ENCODE measurements around the gene FGFR1OP2. TPM values are rescaled to one million over a fixed set of nuclear protein-coding genes. Genes with fewer than 3 reads are reported as not detected.
A peak's percentile ranks its signal among the peaks of the same experiment; 100 is the strongest.
"Not testable (repeated sequence)": the region's sequence is repeated elsewhere in the genome, so short reads cannot be mapped to it uniquely, and the experiment has no call there.

FGFR1OP2 gene
- total RNA-seq: 20.3 TPM

DNA sequence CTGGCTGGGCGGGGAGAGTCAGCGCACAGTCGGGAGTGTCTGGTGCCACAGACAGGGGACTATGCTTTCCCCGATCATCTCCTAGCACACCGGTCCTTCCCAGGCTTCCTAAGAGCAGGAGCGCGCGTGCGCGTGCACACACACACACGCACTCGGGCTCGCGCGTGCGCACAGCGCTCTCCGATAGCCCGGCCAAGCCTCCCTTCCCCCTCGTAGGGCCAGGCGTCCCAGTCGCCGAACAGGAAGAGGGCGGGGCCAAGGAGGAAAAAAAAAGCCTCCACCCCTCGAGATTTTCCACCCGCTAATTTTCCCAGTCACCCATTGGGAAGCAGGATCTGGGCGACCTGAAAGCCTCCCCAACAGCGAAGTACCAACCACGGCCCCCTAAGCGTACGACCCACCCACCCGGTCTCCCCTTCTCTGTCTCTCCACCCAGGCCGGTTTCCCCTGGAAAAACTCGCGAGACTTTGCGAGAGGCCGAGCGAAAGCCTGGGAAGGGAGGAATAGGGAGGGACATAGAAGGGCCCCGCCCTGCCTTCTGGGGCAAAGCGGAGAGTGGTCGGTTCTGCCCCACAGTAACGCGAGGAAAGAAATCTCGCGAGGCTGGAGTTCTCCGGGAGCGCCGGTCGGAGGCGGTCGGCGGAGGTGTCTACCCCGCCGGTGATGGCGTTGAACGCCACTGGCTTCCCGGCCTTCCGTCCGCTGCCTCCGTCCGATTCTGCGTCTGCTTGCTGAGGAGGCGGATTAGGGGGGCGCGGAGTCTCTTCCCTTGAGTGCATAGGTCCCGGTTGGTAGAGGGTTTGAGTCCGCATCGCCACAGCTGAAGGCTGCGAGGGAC lies at the start of gene FGFR1OP2, which contains the start of gene INTS13:
Gene FGFR1OP2 (plus strand): TSS at position 608 of the 838 bp plus-strand sequence. CDS start 15,689 bp downstream, outside the sequence.
Gene INTS13 (minus strand): TSS at position 119 of the 838 bp plus-strand sequence. CDS start 1,178 bp downstream, outside the sequence.
- ATAC-seq: peak; percentile 98

DNA sequence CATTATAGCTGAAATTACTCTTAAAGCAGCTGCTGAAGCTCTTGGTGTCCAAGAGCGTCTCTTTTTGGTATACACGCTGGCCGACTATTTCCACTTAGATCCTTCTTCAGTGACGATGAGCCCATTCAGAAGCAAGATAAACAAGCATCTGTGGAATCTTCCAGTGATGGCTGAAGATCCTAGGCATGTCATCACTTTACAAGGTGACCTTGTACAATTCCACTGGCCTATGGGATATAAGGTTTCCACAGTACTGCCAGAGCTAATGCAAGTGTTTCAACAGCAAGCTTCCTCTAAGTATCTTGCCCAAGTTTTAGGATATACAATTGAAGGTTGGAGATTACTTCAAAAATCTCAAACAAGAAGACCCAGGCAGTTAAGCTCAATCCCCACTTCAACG lies 47.5 kb upstream of the FGFR1OP2 start:
- no peak for ATAC-seq

DNA sequence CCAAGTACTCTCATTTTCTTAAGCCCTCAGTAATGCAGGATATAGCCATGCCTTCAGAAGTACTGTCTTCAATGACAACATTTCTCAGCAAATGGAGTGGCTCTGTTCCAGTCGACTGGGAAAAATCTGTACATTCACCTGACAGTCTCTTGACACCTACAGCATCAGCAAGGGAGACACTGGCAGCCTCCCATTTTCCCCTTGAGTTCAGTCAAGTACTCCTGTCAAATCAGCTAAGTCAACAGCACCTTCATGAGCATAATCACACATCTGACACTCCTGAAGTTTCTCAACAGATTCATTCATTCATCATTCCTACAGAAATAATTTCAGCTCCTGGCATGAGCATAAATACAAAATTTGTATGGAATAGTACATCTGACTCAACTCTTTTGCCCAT lies 46.6 kb upstream of the FGFR1OP2 start:
- ATAC-seq: no peak

DNA sequence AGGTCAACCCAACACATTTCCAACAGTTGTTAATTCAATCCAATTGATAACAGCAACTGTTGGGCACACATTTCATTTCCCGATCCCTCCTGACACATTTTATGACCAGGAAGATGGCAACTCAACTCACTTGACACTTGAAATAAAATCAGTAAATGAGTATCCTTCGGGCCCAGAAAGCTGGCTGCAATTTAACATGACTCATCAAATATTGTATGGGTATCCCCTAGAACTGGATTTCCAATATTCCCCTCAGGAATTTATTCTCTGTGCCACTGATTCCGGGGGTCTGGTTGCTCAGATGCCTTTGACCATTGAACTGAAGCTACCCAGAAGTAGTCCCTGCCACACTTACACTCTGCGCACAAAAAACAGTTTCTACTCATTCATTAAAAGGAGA lies 42.6 kb upstream of the FGFR1OP2 start:
- no peak for ATAC-seq

DNA sequence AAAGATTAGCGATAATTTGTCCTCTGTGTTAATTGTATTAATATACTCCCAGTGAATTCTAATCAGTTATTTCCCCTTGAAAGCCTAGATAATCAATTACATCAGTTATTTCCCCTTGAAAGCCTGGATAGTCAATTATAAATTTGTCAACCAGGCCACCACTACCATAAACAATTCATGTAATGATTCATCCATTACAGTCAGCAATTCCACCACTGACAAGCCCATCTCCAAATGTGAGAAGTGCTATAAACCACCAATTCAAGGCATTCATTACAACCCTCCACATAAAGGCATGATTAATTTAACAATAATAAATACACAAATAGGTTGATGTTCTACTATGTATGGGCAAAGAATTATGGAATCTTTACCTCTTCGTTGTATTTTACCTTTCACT lies 41.4 kb upstream of the FGFR1OP2 start:
- no peak for ATAC-seq

DNA sequence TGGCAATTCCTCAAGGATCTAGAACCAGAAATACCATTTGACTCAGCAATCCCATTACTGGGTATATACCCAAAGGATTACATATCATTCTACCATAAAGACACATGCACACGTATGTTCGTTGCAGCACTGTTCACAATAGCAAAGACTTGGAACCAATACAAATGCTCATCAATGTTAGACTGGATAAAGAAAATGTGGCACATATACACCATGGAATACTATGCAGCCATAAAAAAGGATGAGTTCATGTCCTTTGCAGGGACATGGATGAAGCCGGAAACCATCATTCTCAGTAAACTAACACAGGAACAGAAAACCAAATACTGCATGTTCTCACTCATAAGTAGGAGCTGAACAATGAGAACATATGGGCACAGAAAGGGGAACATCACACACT lies 34.9 kb upstream of the FGFR1OP2 start:
- ATAC-seq: not testable (repeated sequence)

DNA sequence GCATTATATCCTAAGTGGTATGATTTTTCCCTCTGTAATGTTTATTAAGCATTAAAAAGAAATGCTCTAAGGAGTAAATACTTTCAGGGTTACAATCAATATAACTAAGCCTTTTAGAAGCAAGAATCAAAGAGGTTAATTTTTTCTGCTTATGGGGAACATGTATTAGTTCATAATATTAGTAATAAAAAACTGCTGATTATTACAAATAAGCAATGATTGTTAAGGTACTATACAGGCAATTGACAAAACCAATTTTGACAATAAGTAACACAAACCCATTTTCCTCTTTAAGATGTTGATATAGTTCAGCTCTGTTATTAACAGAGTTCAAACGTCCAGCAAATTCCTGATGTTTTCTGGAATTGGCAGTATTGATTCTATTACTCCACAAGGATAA lies 32.2 kb upstream of the FGFR1OP2 start:
- ATAC-seq: no peak

DNA sequence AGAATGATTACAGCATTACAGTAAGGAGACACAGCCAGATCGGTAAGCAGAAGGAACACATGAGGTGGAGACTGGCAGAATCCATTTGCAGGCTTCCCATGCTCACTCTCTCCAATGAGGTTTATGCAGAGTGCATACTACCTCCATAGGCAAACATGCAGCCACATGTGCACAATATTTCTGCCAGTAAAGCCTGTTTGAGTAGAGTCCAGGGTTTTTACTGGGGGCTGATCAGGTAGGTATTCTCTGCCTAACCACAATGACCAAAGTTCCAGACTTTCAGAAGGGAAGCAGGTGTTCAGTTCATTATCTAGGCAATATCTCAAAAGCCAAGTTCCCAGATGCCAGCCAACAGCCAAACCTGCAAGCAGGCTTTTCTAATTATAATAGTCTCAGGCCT lies 31.6 kb upstream of the FGFR1OP2 start:
- ATAC-seq: no peak

DNA sequence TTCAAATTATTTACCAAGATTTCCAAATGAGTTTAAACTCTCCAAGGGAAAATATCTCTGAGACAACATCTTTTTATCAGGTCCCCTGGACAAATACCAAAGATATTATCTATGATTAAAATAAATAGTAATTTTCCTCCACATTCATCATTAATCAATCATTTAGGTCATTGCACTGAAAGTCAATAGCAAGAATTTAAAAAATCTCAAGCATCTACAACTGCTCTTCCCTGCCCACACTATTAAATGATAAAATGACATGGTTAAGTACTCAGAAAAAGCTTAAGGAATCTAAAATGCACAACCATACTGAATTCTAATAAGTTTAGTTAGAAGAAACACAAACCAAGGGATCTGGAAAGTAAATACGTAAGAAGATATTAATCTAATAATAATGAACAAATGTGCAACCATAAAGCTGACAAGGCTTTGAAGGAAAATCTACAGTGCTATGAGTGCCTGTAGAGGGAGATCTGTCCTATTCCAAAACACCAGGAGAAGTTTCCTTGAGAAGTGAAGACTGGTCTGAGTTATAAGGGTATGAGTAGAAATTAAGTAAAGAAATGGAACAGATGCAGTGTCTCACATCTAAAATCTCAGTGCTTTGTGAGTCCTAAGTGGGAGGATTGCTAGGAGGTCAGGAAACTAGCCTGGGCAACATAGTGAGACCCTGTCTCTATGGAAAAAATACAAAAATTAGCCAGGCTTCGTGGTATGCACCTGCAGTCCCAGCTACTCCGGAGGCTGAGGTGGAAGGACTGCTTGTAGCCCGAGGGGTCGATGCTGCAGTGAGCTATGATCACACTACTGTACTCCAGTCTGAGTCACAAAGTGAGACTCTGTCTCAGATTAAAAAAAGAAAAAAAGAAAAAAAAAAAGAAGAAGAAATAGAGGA lies 19.7 kb upstream of the FGFR1OP2 start:
- ATAC-seq: no peak

DNA sequence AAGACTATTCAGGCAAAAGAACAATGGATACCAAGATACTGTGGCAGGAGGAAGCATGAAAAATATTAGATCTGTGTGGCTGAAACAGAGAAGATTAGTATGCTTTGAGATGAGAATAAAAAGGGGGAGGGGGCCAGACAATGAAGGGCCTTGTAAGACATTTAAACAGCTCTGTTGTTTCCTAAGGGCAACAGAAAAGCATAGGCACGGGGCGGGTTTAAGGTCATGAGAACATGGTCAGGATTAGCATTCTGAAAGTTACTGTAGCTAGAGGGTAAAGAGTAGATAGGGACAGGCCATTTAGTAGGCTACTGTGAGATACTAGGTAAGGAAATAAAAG lies 19.1 kb upstream of the FGFR1OP2 start:
- ATAC-seq: no peak

DNA sequence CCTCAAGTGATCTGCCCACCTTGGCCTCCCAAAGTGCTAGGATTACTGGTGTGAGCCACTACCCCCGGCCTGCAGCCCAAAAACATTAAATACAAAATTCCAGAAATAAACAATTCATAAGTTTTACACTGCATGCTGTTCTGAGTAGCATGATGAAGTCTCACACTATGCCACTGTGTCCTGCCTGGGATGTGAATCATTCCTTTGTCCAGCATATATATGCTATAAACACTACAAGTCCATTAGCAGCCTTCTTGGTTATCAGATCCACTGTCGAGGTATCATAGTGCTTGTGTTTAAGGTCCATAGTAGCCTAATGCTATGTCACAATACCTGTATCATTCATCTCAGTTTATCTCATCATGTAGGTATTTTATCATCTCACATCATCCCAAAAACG lies 16.4 kb upstream of the FGFR1OP2 start:
- ATAC-seq: no peak

DNA sequence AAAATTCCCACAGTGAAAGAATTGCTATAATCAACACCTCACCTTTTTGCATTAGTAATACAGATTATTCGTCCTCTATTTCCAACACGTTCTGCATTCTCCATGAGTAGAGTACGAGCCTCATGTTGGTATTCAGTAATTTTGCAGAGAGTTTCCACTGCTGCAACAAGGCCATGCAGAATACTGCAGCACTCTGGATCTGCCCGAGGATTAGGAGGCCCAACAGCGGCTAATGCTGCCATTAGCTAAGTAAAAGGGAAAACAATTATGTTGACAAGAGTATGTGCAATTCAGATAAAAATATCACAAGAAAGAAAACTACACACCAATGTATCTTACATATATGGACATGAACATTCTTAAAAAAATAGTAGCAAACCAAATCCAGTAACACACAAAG lies 9.6 kb upstream of the FGFR1OP2 start:
- no peak for ATAC-seq

DNA sequence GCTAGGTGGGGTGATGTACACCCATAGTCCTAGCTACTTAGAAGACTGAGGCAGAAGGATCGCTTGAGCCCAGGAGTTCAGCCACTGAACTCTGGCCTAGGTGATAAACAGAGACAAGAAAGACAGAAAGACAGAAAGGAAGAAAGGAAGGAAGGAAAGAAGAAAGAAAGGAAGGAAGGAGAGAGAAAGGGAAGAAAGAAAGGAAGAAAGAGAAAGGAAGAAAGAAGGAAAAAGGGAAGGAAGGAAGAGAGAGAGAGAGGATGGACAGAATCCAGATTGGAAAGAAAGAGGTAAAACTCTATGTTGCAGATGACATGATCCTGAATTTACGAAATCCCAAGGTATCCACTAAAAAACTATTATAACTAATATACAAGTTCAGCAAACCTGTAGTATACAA lies 8.7 kb upstream of the FGFR1OP2 start:
- ATAC-seq: no peak

DNA sequence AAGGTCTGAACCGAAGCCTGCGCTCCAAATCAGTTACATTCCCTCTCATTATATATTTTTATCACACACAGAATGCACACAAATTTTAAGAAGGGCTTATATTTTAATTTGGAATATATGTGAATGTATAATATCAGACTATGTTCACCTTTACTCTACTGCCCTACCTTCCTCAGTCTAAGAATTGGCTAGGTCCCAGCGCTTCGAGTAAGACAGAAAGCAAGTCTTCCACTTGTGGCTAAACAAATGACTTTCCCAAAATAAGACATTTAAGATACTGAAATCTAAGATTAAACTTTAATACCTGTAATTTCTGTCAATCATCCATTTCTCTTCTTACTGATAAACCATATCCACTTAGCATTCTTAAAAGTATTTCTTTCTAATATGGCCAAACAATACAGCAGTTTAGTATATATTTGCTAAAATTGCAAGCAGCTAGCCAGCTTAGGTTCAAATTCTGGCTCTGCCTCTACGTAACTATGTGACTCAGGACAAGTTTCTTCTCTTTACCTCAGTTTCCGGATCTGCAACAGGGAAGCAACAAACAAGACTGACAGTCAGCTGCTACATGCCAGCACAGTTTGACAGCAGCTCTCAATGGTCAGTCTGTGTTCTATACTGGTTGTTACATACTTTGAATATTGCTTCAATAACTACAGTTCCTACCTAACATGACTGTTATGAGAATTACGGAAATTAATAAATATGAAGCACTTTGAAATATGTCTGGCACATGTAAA lies 2.5 kb upstream of the FGFR1OP2 start:
- no peak for ATAC-seq

DNA sequence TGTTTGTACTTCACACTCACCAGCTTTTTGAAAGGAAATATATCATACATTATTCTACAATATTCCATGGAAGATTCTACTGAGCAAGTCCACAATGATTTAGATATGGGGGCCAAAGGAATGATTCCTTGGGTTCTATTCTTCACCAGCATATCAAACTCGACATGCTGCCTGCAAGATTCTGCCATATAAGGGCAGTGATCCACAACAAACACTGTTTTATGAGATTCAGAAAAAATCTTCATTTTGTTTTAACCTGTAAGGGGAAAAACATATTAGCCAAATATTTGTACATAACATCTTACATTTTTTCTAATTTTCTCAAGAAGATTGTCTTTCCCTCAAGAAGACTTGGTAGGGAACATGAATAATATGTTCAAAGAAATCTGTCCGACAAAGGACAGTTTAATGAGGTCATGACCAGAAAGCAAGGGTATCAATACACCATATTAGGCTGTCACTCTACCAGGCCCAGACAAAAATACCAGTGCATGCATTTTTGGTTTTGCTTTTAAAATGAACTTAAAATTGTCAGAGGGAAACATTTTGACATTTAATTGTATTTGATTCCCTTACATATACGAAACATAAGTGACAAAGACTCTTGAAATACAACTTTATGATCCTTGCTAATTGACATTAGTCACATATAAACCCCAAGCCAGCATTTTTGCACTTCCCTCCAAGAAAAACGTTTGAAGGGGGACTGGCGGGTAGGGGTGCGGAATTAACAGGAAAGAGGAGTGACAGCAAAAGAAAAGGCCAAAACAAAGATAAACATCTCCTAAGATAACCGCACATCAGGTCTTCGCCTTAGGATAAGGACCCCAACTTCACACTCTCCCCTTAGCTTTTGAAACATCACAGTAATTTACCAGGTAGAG lies 1.5 kb upstream of the FGFR1OP2 start:
- ATAC-seq: no peak

DNA sequence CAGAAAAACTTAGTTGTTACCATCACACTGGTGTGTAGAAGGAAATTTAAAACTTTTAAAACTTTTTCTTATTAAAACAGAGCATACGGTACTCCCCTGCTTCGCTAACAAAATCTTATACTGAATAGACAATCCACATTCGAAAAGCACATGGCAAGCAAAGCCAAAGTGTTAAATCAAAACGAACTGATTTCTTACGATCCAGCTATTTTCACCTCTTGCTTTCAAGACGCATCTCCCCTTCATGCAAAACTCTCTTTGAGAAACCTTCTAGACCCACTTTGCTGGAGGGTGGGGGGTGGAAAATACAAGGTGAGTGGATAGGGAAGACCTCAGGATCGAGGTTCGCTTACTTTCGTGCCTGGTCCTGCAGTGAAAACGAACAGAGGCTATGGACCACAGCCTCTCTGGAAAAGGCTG lies 817 bp upstream of the FGFR1OP2 start:
- no peak for ATAC-seq

DNA sequence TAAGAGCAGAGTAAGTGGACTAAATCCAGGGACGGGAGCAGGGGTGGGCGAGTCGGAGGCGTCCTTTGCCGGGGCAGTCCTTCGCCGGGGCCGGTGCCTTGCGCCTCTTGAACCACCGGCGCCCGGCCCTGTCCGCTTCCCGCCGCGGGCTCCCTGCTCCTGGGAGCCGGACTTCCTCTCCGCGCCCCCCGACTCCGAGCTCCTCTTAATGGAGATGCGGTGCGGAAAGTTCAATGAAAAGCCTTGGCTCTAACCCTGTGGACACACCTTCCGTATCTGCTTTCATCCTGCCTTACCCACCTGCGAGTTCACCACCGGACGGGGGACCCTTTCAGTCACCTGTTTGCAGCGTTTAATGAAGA lies 412 bp downstream of the FGFR1OP2 start:
- peak; percentile 11 for ATAC-seq

DNA sequence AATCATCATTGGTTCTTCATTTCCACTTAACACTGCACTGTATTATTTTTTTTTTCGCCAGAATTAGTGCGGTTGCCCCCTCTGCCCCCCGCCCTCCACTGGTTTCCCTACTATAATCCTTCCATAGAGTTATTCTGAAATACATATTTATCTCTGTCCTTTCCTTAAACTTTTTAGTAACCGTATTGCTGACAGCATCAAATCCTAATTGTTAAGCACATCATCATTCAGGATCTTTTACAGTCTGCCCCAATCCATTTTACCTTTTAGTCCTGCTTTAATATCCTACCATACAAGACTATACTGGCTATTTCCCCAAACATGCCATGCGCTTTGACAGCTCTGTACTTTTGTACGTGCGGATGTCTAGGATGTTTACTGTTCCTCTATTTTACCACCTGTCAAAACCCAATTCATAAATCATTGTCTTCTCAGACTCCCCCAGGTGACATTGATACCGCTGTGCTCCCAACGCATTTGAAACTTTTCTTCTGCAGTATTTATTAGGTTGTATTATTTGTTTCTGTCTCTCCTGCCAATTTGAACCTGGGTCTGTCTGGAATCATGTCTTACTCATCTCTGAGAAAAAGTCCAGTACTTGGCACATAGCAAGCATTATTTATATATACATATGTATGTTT lies 1.0 kb downstream of the FGFR1OP2 start:
- no peak for ATAC-seq

DNA sequence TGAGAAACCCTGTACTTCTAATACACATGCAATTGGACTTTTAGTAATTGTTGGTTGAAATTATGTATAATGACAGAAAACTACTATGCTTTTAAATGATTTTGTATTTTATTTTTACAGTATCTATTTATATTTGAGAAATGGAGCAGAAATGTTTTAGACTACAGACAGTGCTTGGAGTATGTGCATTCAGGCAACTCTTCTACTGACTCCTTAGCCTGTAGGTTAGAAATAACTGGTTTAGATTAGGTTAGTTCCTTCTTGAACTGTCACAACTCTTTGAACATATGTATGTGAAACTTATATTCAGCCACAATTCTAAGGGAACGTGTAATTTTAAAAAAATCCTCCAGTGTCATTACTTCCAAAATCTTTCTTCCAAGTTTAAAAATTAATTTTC lies 1.7 kb downstream of the FGFR1OP2 start:
- ATAC-seq: no peak

DNA sequence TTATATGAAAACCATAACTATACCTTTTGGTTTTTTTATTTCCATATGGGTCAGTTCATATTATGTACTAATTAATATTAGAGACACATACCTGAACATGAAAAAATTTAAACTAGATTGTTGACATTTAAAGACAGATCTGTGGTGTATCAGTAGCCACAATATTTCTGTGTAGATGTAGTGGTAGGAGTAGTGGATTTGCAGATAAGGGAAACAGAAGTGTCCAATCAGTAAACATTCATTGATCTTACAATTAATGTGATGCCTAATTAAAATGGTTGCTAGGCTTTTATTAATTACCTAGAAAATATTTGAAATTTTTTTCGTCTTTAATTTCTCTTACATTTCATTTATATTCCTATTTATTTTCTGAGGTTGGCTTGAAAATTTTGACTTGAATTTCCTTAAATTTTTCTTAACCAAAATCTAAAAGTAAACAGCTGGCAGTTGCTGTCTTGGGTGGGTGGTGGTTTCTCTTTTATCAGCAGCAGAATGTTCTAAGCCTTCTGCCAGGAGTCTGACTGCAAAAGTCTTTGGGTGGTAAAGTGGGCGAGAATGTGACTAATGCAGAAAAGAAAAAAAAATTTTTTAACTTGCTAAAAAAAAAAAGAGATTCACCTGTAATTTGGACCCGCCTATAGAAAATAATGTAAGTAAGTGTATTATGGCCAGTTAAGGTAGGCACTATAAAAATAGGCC lies 2.4 kb downstream of the FGFR1OP2 start:
- no peak for ATAC-seq

DNA sequence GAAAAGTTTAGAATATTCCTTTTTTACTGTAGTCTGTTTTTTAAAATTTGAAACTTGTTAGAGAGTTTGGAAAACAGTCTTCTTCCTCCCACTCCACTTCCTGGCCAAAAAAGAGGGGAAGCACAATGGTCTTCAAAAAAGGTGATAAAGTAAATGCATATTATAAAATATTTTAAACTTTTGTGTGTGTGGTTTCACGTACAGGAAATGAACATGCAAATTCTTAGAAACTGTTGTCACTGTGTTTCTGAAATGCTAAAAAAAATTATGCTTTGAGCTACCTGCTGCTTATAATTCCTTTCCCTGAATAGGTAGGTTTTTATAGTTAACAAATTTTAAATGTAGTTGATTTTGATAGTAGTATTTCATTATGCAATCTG lies 2.9 kb downstream of the FGFR1OP2 start:
- ATAC-seq: no peak

Data from esophagus mucosa (tissue), 1 donor.